GM18520 (cell line): ENCODE data around the gene EXD3.

Experiments used
- ATAC-seq: cut with Tn5 transposase; IDR thresholded peaks from one replicate; pipeline ENCODE4 v1.9.1; 2021; ENCODE audit not compliant: unreplicated experiment

EXD3 gene

DNA sequence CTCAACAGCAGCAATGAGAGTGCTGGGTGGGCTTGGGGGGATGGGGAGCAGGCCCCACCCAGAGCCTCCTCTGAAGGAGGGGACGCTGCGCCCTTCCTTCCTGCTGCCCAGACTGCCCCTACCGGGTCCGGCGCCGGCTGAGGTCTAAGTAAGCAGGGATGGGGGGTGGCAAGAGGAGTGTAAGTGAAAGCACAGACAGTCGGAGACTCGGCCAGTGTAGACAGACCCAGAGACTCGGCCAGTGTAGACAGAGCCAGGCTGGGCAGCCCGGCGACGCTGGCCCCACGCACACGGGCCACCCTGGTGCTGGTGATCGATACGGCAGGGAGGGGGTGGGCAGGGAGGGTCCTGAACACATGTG, 25.6 kb upstream of the EXD3 start:
- no peak for ATAC-seq

DNA sequence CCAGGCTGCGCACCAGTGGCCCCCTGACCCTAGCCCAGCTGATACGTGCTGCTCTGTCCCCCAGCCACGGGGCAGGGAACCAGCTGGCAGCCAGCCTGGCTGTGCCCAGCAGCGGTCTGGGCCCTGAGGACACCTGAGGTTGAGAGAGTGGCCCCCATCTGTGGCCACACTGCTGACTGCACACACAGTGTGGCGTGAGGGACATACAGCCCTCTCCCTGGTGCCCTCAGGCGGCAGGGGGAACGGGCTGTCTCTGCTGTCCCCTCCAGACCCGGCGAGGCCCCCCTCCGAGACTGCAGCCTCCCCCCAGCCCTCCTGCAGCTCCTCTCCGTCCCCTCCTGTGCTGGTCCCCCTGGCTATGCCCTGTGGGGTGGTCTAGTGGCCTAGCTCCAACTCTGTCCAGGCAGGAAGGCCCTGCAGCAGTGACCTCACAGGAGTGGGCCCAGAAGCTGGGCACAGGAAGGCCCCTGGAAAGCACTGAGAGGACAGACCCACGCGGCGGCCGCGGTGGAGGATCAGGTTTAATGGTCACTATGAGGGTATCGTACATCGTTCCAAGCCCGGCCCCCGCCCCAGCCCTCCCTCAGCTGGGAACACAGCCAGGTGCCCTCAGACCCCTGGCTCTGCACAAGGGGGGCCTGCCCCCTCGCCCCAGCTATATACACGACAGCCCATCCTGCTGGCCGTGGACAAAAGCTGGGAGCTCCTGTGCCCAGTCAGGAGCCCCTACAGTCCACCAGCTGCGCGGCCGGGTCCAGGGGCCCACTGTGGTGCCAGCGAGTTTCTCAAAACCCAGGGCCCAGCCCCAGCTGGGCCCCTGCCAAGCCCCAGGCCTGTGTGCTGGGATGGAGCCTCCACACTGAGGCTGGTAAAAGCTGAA, 25.0 kb upstream of the EXD3 start:
- no peak for ATAC-seq

DNA sequence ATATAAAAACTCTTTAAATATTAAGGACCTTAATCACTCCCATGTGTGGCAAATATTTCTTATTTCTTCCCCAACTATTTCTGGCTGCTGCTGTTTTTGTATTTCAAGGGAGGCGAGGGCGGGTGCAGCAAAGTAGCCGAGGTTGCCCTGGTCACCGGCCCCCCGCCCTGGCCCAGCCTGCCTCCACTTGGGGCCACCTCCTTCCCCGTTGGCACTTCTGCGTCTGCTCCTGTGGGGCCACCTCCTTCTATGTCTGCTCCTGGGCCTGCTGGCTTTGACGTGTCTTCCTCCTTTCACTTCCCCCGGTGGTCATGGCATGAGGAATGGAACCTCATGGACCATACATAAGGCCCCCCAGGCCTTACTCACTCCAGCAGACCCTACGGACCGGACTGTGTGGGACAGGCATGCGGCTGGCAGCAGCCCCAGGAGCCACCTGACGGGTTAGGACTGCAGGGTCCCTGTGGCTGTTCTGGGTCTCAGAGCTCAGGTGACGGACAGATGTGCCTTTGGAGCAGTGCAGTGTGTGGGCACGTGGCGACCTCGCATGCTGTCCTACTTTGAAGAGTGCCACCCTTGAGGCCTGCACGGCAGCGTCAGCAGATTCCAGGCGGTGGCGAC, 24.0 kb upstream of the EXD3 start:
- ATAC-seq: no peak

DNA sequence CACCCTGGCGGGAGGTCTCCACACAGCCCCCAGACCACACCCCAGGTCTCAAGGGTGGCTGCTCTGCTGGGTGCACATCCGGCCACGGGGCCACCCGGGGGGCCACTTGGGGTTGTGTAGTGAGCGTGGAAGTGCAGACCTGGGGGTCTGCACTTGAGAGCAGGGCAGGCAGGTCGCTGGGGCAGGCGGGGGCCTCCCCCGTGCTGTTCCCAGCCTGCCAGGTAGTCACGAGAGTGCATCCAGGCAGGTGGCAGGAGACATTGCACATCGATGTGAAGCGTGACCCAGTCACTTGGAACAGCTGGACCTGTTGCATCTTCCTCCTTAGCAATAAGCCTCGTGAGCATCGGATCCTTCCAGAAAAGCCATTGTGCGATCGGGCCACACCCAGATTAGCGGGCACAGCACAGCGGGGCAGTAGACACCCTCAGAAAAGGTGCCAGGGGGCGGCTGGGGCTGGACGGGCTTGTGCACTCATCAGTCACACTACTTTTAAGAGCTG, 23.0 kb upstream of the EXD3 start:
- ATAC-seq: no peak

DNA sequence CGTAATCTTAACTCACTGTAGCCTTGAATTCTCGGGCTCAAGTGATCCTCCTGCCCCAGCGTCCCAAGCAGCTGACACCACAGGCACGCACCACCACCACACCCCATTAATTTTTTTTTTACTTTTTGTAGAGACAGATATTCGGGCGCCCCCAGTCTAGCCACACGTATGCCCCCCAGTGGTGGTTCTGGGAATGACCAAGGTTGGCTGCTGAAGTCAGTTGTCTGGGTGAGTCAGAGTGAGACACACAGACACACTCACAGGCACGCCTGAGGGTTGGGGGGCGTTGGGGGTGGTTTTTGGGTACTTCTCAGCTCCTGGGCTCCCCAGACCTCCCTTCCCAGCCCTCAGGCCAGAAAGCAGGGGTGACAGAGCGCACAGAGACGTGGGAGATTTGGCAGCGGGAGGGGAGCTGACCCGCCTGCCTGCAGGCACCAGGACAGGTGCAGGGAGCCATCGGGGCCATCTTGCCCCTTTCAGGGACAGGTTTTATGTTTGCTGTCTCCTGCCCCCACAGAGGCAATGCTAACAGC, 22.4 kb upstream of the EXD3 start:
- no peak for ATAC-seq

DNA sequence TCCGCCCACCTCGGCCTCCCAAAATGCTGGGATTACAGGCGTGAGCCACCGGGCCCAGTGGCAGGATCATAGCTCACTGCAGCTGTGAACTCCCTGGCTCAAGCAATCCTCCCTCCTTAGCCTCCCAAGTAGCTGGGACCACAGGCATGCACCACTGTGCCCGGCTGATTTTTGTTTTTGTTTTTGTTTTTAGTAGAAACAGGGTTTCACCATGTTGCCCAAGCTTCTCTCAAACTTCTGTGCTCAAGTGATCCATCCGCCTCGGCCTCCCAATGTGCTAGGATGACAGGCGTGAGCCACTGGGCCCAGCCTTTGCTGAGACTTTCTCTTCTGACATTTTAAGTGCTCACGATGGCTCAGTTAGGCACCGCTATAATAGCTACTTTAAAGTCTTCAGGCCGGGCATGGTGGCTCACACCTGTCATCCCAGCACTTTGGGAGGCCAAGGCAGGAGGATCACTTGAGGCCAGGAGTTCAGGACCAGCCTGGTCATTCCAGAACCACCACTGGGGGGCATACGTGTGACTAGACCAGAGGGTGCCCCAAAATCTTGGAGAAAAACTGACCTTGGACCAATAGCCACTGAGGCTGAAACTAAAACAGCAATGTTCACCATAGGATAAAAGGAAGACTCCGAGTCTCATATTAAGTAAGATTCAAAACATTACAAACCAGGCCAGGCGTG, 21.3 kb upstream of the EXD3 start:
- ATAC-seq: no peak

DNA sequence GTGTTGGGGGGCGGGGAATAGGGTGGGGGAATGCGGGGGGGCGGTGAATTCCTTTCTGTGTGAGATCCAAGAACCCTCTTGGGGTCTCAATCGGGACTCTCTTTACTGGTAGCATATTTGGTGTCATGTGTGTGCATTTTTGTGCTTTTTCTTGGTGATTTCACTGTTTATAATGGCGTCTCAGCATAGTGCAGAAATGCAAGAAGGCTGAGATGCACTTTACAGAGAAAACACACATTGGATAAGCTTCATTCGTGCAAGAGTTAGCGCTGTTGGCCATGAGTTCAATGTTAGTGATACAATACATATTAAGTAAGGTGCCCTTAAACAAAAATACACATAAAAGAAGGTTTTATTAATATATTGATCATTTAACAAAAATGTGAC, 19.0 kb upstream of the EXD3 start:
- no peak for ATAC-seq

DNA sequence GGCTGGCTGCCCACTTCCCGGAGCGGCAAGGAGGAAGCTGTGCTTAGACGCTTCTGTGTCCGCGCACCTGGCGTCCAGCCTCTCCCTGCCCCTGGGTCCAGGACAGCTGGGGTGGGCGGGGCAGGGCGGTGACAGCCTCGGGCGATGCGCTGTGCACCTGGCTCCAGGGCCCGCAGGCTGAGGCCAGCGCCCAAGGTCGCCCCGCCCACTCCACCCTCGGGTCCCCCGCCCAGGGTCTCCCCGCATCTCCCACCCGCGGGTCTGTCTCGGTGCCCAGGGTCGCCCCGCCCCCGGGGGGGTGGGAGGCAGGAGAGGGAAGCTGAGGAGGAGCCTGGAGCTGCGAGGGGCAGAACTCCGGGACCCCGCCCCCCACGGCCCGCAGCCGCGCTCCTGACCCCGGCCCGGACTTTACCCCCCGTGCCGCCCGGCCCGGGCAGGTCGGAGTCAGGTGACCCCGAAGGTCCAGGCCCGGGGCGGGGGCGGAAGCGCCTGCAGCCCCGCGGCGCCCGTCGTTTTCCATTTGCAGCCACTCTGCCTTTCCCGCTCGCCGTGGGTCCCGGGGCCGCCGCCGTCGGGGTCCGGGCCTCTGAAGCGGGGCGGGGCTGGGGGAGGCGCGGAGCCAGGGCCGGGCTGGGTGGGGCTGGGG, 18.4 kb upstream of the EXD3 start, which contains the start of gene ENTPD8:
Gene ENTPD8 (minus strand): TSS at position 69 of the 646 bp plus-strand sequence. CDS start 3,072 bp downstream, outside the sequence.
- ATAC-seq: no peak

DNA sequence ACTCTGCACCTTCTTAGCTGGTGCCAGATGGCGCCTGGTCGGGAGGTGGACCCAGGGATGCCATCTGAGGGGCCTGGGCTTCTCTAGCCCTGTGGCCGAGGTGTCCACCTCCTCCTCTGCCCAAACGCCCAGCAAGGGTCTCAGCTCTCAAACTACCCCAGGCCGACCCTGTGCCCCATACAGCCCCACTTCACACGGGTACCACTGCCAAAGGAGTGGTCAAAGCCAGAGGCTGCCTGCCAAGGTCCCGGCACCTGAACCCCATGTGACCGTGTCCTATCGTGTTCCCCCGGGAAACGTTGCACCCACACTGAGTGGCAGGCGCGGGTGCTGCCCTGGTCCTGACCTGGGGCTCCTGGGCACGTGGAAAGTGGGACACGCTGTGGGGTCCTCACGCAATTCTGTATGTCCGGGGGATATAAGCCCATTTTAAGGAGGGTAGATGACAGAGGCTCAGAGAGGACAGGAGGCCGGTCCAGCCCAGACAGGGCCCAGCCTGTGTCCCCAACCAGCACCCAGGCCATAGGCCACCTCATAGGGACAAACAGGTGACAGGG, 16.3 kb upstream of the EXD3 start:
- no peak for ATAC-seq

DNA sequence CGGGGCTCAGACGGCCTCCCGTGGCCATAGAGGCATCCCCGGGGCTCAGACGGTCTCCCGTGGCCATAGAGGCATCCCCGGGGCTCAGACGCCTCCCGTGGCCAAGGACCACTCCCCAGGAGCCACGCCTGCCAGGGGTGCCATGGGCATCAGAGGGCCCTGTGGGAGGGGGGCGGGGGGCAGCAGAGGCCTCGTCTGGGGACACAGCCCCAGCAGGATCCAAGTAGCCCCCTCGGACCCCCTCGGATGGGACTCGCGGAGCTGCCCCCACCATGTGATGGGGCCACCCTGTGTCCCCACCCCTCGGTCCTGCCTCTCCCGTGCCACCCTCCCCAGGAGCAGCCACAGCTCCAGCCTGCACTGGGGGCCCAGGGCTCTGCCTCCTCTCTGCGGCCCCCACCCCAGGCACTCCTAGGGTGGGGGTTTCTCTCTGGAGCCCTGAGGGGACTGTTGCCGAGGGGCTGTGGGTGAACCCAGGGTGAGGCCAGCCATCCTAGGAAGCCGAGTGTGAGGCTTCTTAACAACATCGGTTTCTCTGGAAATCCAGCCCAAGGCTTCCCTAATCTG, 15.7 kb upstream of the EXD3 start:
- no peak for ATAC-seq

DNA sequence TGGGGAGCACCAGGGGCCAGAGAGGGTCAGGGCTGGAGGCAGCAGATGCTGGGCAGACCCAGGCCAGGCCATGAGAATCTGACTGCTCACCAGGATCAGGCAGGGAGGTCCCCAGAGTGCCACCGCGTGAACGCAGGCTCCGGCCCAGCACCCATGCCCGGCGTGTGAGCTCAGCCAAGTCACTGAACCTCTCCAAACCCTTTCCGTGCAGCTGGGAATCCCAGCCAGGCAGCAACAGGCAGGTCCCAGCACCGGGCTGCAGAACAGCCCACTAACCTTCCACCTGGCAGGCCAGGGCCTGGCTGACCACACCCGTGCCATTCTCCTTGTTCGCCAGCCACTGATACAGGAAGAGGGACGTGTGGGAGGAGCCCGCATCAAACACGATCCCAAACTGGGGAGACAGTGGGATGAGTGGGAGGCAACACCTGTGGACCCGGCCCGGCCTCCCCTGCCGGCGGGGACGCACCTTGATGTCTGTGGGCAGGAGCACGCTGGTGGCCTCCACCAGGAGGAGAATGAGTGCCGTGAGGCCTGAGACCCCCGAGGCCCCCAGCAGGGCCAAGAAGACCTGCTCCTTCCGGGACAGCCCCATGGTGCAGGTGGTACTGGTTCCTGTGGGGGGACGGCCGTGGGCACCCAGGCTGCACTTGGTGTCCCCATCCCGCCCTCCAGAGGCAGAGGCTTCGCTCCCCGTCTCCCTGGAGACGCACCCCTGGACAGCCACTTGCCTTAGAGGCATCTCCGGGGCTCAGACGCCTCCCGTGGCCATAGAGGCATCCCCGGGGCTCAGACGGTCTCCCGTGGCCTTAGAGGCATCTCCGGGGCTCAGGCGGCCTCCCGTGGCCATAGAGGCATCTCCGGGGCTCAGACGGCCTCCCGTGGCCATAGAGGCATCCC, 15.0 kb upstream of the EXD3 start:
- ATAC-seq: no peak

DNA sequence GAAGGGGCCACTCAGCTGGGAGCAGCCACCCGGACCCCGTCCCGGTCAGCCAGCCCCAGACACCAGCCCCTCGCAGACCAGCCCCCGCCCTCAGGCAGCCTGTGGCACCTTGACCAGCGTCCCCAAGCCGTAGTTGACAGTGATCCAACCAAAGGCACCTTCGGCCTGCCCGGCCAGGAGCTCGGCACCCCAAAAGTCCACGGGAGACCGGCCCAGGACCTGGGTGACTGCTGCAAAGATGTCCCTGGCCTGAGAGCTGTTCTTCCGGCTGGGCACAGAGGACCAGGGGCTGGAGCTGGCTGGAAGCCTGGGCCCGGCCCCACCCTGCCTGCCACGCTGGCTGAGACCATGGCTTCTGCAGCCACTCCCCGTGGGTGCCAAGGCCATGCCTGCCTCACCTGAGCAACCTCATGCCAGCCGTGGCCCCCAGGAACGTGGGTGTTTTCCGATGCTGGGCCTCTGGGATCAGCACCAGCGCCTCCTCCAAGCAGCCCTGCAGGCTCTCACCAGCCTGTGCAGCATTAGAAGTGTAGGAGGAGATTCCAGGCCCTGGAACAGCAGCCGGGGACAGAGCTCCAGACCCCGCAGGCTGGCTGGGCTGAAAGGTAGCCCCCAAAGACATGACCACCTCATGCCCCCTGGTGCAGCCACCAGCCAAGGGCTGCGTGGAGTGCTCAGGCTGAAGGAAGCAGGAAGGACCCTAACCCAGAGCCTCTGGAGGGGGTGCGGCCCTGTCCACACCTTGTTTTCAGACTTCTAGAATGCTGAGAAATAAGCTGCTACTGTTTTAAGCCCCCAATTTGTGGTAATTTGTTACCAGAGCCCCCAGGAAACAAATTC, 14.0 kb upstream of the EXD3 start:
- no peak for ATAC-seq

DNA sequence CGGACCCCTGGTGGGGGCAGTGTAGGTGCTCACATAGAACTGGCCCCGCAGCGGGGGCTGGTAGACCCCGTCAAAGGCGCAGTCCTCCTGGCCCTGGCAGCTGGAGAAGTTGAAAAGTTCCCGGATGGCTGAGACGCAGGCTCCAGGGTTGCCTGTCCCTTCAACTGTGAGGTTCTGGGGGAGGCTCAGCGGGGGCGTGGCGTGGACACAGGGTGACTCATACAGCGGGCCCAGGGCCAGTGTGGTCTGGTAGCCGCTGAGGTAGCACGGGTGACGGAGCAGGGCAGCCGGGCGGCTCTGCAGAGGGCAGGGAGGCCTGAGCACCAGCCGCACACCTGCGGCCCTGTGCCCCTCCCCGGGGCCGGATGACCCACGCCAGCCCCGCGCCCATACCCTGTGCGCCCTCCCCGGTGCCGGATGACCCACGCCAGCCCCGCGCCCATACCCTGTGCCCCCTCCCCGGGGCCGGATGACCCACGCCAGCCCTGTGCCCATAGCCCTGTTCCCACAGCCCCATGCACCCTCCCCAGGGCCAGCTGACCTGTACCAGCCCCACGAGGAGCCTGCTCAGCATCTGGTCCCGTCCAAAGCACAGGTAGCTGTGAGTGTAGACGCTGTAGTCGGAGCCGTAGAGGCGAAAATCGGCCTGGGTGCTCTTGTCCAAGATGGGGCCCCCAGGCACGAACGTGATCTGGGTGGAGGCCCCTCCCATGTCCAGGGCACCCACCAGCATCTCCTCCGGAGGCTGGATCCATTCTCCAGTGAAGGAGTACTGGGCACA, 13.2 kb upstream of the EXD3 start:
- ATAC-seq: no peak

DNA sequence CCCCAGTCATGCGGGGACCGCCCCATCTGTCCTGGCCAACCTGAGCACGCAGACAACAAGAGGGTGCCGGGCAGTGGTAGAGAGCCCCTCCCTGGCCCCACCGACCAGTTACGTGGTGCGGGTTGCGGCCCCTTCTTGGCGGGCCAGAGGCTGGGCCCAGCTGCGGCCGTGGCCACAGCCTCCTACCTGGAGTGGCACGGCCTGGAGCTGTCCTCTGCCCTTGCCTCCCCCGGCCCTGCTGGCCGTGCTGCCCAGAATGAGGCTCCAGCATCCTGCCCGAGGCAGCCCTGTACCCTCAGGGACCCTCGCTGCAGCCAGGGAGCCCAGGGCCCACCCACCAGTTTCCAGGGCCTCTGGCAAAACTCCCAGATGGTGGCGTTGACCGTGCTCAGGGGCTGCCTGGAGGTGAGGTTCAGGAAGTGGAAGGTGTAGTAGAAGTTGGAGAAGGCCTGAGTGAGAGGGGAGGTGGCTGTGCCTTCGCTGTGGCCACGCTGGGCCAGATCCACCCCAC, 12.5 kb upstream of the EXD3 start:
- no peak for ATAC-seq

DNA sequence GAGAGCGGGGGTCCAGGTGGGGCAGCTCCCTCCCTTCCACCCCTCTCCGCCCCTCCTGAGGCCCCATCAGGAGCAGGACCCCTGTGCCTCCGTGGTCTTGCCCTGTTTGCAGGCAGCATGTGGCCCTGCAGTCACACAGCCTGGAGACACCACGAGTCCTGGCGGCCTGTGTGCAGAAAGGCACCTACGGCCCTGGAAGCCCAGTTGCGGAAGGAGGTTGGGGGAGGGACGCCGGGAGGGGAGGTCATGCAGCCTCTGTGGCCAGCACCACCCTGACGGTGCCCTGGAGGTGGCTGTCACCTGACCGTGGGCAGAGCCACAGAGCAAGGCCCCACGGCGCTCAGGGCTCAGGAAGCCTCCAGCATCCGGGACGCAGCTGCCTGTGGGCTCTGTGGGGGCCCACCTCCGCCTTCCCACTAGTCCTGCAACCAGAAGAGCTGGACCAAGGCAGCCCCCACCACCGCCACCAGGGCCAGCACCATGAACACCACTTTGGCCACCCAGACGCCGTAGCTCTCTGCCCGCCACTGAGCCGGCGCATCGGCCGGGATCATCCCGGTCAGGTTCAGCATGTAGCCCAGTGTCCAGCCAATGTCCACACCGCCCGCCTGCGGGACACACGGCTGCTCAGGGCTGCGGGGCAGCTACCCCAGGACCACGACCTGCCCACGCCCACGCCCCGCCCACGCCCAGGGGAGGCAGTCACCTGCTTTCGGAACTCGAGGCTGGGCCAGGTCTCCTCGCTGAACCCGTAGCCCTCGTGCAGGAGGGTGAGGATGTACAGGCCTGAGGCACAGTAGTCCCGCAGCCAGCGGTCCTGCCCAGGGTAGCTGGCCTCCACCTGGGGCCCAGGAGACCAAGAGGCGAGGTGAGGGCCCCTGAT, 11.8 kb upstream of the EXD3 start:
- no peak for ATAC-seq

DNA sequence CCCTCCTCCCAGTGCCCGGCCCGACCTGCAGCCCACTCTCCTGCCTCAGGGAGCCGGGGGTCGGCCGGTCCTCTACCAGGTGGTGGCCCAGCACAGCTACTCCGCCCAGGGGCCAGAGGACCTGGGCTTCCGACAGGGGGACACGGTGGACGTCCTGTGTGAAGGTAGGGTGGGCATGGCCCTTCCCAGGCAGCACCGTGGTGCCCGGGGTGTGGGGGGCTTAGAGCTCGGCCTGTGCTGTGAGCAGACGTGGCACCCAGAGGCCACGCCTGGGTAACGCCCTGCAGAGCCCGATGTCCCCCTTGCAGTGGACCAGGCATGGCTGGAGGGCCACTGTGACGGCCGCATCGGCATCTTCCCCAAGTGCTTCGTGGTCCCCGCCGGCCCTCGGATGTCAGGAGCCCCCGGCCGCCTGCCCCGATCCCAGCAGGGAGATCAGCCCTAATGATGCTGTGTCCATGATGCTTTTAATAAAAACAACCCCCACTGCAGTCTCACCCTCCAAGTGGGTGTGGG, 11.0 kb upstream of the EXD3 start:
- ATAC-seq: no peak
